ENCODE results near the gene OSTF1.

The OSTF1 gene

GRCh38 chr9:75163764-75164163, 75.5 kb downstream of the OSTF1 start:
- no peak for DNase-seq

- DNase-seq: no peak
These were observed 76.3 kb downstream of the OSTF1 start for GRCh38 chr9:75164573-75164972.

GRCh38 chr9:75167281-75167680, 79.0 kb downstream of the OSTF1 start:
- no peak for DNase-seq

GRCh38 chr9:75168270-75169178, 80.2 kb downstream of the OSTF1 start:
- no peak for DNase-seq

- DNase-seq: no peak
These were observed 81.3 kb downstream of the OSTF1 start for GRCh38 chr9:75169623-75170022.

- DNase-seq: no peak
These were observed 82.6 kb downstream of the OSTF1 start for GRCh38 chr9:75170898-75171360.

- no peak for DNase-seq
These were observed 87.1 kb downstream of the OSTF1 start for GRCh38 chr9:75175395-75175794.

- DNase-seq: no peak
These were observed 87.7 kb downstream of the OSTF1 start for GRCh38 chr9:75176037-75176436.

- DNase-seq: no peak
These were observed 93.4 kb downstream of the OSTF1 start for GRCh38 chr9:75181750-75182149.

- no peak for DNase-seq
These were observed 95.0 kb downstream of the OSTF1 start for GRCh38 chr9:75183306-75183705.

- no peak for DNase-seq
These were observed 96.2 kb downstream of the OSTF1 start for GRCh38 chr9:75184471-75184870.

- DNase-seq: no peak
These were observed 97.4 kb downstream of the OSTF1 start for GRCh38 chr9:75185585-75186170.

- no peak for DNase-seq
These were observed 98.6 kb downstream of the OSTF1 start for GRCh38 chr9:75186767-75187380.

GRCh38 chr9:75188756-75189155, 100.4 kb downstream of the OSTF1 start:
- DNase-seq: no peak

- DNase-seq: no peak
These were observed 102.4 kb downstream of the OSTF1 start for GRCh38 chr9:75190762-75191161.
